IPS DF 4.7 (cell line): ENCODE results near the gene ARRB2.

Experiments used
- DNase-seq: peaks from one replicate; pipeline ENCODE4 v3.0.0-alpha.2; 2013; ENCODE audit warnings: low spot score; ENCODE audit errors: extremely low read depth

Gene ARRB2

DNA sequence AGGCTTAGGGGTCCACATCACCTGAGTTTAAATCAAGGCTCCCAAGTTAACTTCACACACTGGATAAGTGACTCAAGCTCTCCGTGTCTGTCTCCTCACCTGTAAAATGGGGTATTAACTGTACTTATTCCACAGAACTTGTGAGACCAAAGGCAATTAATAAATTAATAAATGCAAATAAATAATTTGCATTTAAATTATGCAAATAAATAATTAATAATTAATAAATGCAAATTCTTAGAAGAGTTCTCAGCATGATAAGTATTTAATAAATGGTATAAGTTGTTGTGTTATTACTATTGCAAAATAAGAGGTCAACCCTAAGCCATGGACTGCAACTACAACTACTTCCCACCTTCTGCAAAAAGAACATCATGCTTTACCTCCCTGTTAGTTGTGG lies 43.0 kb downstream of the ARRB2 start:
- DNase-seq, result no peak

DNA sequence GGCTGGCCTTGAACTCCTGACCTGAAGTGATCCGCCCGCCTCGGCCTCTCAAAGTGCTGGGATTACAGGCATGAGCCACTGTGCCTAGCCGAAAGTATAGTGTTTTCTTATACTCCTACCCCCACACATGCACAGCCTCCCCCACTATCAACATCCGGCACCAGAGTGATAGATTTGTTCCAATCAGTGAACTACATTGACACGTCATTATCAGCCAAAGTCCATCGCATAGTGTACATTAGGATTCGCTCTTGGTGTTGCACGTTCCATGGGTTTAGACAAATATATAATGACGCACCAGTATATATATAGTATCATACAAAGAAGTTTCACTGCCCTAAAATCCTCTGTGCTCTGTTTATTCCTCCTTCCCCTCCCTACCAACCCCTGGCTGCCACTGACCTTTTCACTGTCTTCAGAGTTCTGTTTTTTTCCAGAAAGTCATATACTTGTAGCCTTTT lies 49.4 kb downstream of the ARRB2 start:
- DNase-seq, result no peak

DNA sequence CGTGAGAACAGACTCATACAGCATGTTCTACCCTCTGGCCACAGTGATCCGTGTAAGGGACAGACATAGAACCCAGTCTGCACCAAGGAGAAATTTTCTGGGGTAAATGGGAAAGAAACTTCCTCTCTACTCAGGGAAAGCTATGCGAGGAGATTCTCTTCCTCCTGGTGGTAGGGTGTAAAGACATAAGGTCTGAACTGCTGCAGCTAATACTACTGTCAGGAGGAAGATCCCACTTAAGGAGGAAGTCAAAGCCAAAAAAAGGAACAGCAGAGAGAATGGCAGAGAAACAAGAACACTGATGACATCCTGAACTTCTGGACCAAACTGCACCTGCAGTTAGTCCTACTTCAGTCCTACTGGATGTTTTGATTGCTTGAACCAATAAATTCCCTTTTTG lies 54.2 kb downstream of the ARRB2 start:
- DNase-seq, result no peak

DNA sequence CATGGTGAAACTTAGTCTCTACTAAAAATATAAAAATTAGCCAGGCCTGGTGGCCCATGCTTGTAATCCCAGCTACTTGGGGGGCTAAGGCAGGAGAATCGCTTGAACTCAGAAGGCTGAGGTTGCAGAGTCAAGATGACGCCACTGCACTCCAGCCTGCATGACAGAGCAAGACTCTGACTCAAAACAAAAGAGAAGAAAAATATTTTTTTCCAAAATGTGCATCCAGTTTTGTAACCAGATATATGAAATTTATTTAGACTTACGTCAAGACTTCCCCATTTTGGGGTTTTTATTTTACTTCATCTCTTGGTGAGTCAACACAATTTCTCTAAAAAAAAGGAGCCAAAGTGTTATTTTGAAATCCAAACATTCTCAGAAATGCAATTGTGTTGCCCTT lies 55.8 kb downstream of the ARRB2 start:
- DNase-seq, result no peak

DNA sequence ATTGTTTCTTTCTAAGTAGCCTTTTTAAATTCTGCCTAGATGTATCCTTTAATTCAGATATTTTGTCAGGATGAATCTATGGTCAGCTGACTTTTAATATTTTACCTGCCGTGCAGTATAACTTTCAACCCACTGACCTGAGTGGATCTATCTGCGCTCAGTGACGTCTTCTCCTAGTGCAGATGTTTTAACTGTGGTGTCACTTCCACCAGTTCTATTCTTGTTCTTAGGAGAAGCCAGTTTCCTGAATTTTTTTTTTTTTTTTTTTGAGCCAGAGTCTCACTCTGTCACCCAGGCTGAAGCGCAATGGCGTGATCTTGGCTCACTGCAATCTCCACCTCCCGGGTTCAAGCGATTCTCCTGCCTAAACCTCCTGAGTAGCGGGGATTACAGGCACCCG lies 56.3 kb downstream of the ARRB2 start:
- no peak for DNase-seq

DNA sequence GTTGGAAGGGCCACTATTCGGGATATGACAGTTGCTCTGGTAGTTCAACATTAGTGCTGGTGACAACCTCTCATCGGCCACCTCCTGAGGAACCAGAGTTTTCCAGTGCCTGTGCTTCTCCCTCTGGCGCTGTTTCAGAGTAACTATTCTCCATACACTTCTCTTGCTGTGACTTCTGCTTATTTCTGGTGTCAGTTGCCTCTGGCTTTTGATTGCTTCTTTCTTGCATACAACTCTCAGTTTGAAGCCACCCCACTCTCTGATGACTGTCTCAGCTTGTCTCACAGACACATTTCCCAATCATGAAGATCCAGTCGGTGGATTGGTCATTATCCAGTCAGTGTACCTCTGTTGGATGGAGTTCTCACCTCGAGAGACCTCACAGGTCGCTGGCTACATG lies 57.9 kb downstream of the ARRB2 start:
- DNase-seq, result no peak

DNA sequence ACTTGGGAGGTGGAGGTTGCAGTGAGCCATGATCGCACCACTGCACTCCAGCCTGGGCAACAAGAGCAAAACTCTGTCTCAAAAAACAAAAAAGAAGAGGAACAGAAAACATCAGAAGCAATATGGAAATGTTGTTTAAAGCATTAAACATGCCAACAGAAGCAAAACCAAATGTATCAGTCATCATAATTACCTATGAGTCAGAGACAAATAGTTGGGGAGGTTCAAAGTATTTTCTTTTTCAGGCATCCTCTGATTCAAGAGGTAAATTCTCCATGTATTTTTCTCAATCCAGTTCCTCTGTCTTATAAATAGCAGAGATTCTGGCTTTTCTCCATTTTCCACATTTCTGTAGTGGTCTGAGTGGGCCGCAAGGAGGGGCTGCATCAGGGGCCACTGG lies 59.2 kb downstream of the ARRB2 start:
- no peak for DNase-seq
